ENCODE results near the gene SERPINA6. TPM values are rescaled to one million over a fixed set of nuclear protein-coding genes. Genes with fewer than 3 reads are reported as not detected.

The SERPINA6 gene
- total RNA-seq, 1 experiment from 2014 or later: not detected

DNA sequence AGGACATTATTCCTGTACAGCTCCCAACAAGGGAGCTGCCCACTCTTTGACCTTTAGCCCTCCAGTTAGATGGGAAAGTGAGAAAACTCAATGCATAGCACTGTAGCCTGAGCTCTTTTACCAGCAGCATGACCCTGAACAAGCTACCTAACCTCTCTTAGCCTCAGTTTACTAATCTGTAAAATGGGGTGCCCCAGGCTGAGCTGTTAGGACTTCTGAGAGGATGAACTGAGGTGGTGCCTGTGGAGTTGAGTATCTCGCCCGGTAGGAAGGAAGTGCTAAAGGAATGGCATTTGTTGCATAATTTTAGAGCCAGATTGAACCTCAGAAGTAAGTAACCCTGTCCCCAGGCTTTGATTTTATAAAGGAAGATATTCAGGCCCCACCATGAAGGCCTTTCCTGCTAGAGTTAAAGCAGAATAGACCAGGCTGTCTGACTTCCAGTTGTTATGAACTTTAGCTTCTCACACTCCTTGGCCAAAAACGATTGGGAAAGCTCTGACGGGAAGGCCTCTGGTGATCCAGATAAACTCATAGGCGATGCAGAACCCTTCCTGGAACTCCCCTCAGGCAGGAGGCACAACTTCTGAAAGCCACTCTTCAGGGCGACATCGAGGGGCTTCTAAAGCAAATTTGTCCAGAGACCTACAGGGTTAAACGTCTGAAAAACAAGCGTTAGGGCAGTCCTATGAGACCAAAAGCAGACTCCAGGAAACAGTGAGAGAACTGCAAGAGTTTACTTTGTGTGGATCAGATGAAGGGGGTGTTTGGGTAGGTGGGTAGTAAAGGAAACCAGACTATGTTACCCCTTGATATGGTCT, 27.6 kb downstream of the SERPINA6 start:
- Histone ChIP-seq H3K4me2 (ENCODE audit: low read length) (no peak overlapping the region), H3K27ac (ENCODE audit: low read depth, low read length) (no peak overlapping the region), H3K27me3 (ENCODE audit: insufficient read depth, low read length) (no peaks in the 10 kb centered on the region), H2AFZ (ENCODE audit: low read depth, low read length, poor library complexity, severe bottlenecking) (no peak overlapping the region), H3K9me2 (ENCODE audit: insufficient read depth) (no peaks in the 10 kb centered on the region), H3K4me1 (ENCODE audit: control insufficient read depth in 1 of 2, insufficient read depth in 2 of 2, low read length in 2 of 2) (no peaks in the 10 kb centered on the region), H3K79me2 (ENCODE audit: insufficient read depth, low read length) (no peaks in the 10 kb centered on the region), H3K4me3 (replicated peaks in 1 of 2; ENCODE audit: low read depth in 1 of 2, low read length in 2 of 2) (no peak overlapping the region), H3K9me3 (ENCODE audit: control insufficient read depth in 1 of 2, insufficient read depth in 1 of 2, low read depth in 1 of 2, low read length in 2 of 2) (no peaks in the 10 kb centered on the region), H4K20me1 (ENCODE audit: insufficient read depth) (no peaks in the 10 kb centered on the region), H3K36me3 (ENCODE audit: control insufficient read depth in 1 of 2, insufficient read depth in 2 of 2, low read length in 2 of 2) (no peaks in the 10 kb centered on the region), H3K9ac (ENCODE audit: low read length) (no peak overlapping the region)
- ChIA-PET POLR2A (no interaction called here), RAD21 (ENCODE audit: low non-redundant PET in 1 of 2, low total read pairs in 2 of 2, uncharacterized antibody in 2 of 2, unreplicated experiment in 2 of 2) (no interaction called here), CTCF (no interaction called here)
- intact Hi-C loops (cut with micrococcal nuclease): no loop called here
- DNase-seq (ENCODE audit: low read depth, low spot score): no peak
- TF ChIP-seq SIN3A (IDR thresholded peaks at IDR 0.05; ENCODE audit: low read depth): no peak
- TF ChIP-seq EZH2 (IDR thresholded peaks at IDR 0.05): no peak
- TF ChIP-seq, protein P1, sequence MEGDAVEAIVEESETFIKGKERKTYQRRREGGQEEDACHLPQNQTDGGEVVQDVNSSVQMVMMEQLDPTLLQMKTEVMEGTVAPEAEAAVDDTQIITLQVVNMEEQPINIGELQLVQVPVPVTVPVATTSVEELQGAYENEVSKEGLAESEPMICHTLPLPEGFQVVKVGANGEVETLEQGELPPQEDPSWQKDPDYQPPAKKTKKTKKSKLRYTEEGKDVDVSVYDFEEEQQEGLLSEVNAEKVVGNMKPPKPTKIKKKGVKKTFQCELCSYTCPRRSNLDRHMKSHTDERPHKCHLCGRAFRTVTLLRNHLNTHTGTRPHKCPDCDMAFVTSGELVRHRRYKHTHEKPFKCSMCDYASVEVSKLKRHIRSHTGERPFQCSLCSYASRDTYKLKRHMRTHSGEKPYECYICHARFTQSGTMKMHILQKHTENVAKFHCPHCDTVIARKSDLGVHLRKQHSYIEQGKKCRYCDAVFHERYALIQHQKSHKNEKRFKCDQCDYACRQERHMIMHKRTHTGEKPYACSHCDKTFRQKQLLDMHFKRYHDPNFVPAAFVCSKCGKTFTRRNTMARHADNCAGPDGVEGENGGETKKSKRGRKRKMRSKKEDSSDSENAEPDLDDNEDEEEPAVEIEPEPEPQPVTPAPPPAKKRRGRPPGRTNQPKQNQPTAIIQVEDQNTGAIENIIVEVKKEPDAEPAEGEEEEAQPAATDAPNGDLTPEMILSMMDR (IDR thresholded peaks at IDR 0.05 in 2 of 3, conservative IDR thresholded peaks at IDR 0.05 in 1 of 3; ENCODE audit: borderline replicate concordance in 1 of 3, insufficient read depth in 1 of 3, low read depth in 2 of 3, low read length in 2 of 3): no peak
- no peak for TF ChIP-seq POLR2AphosphoS5 (IDR thresholded peaks at IDR 0.05; ENCODE audit: low read depth, low read length)
- TF ChIP-seq YY1 (IDR thresholded peaks at IDR 0.05; ENCODE audit: extremely low read depth, insufficient replicate concordance, low read depth, low read length): no peak
- TF ChIP-seq, protein P2, sequence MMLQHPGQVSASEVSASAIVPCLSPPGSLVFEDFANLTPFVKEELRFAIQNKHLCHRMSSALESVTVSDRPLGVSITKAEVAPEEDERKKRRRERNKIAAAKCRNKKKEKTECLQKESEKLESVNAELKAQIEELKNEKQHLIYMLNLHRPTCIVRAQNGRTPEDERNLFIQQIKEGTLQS (IDR thresholded peaks at IDR 0.05): no peak
- TF ChIP-seq FOSL1 (IDR thresholded peaks at IDR 0.05; ENCODE audit: low read depth): no peak
- no peak for TF ChIP-seq SRF (IDR thresholded peaks at IDR 0.05; ENCODE audit: low read depth)
- TF ChIP-seq JUND (IDR thresholded peaks at IDR 0.05): no peak
- no TSS peak for BruUV-seq (replicated peaks)
- no peak for ATAC-seq

Measured in HCT116 (cell line).